Stomach (tissue), 9 donors: Measurements from ENCODE around the gene URB1. TPM values are rescaled to one million over a fixed set of nuclear protein-coding genes. Genes with fewer than 3 reads are reported as not detected.

Experiments used
- DNase-seq, 2 donors: peaks; one replicate each; pipeline versions ENCODE4 v3.0.0 to v3.0.0-alpha.2; 2013 to 2019
- H3K27ac ChIP-seq, 5 donors: fragments of 200-600 bp in 4 of 5; sonication (generic) in 4 of 5; one replicate each; pipeline ENCODE4 v1.5.1; 2013 to 2019; ENCODE audit warnings: mild to moderate bottlenecking in 1 of 5, moderate library complexity in 1 of 5
- H3K27me3 ChIP-seq, 3 donors: fragments of 200-600 bp; sonication (generic); one replicate each; pipeline ENCODE4 v1.5.1; 2017 to 2019; ENCODE audit warnings: mixed run types in 1 of 3
- H3K36me3 ChIP-seq, 4 donors: fragments of 200-600 bp; sonication (generic); 1 replicate in 3 of 4; 2 replicates in 1 of 4; pipeline ENCODE4 v1.5.1; 2016 to 2019
- H3K4me1 ChIP-seq, 4 donors: fragments of 200-600 bp; sonication (generic); one replicate each; pipeline ENCODE4 v1.5.1; 2016 to 2019
- H3K4me3 ChIP-seq, 4 donors: fragments of 200-600 bp; sonication (generic) in 3 of 4; one replicate each; pipeline ENCODE4 v1.5.1; 2016 to 2019; ENCODE audit warnings: mild to moderate bottlenecking in 1 of 4
- H3K9me3 ChIP-seq, 4 donors: fragments of 200-600 bp; sonication (generic); one replicate each; pipeline ENCODE4 v1.5.1; 2016 to 2019
- CTCF ChIP-seq, 7 experiments: fragments of 450-650 bp in 4 of 7; fragments of 200-600 bp in 3 of 7; sonication (generic) in 3 of 7; IDR thresholded peaks; one replicate each; pipeline ENCODE4 v1.5.1; 2016 to 2019; ENCODE audit warnings: antibody characterized with exemption in 7 of 7, control low read depth in 2 of 7, mild to moderate bottlenecking in 1 of 7
- EP300 ChIP-seq: sonication (generic); formaldehyde crosslinking; IDR thresholded peaks from one replicate; pipeline ENCODE4 v1.6.1; 2017; ENCODE audit warnings: antibody characterized with exemption
- POLR2A ChIP-seq, 4 donors: fragments of 450-650 bp; IDR thresholded peaks; one replicate each; pipeline ENCODE4 v1.6.1; 2016; ENCODE audit warnings: antibody characterized with exemption in 4 of 4, control low read depth in 2 of 4, mild to moderate bottlenecking in 1 of 4, moderate library complexity in 1 of 4
- POLR2AphosphoS5 ChIP-seq, 3 donors: sonication (generic); formaldehyde crosslinking; IDR thresholded peaks; one replicate each; pipeline ENCODE4 v1.6.1; 2016; ENCODE audit warnings: antibody characterized with exemption in 3 of 3
- WGBS, 5 donors: extraction: QIAGEN DNeasy Blood & Tissue Kit in 3 of 5; methylation state at CpG; one replicate each; pipeline versions ENCODE4 v1.1.5 to v1.1.7; 2013 to 2018; 5-methylcytosine and 5-hydroxymethylcytosine counted together
- intact Hi-C: fragments of 100-400 bp; cut with DNase I; formaldehyde crosslinking; loops from one replicate; pipeline ENCODE4 v1.15.1; 2023; ENCODE audit warnings: low total_unique reads
- polyA plus RNA-seq, 3 donors: library from polyadenylated mRNA; stranded (reverse); fragments of 200-250 nt; gene quantifications; one replicate each; pipeline ENCODE4 v1.2.3, GENCODE V29; 2013
- total RNA-seq, 5 donors: library from RNA; depleted of rRNA; stranded (reverse); fragments of >200 nt; gene quantifications; one replicate each; pipeline versions ENCODE4 v1.1.0 to v1.2.3, GENCODE V29; 2014 to 2016
- donor health status: healthy with polysubstance abuse.
- donor health status: Bipolar disorder and iron deficiency.
- donor health status: healthy.

The URB1 gene
- total and polyA plus RNA-seq, 8 donors, result 1.2 to 16.3 (median 10.2) TPM

- Histone ChIP-seq H3K27me3 (no peaks in the 10 kb centered on the region), H3K4me3 (no peak overlapping the region), H3K4me1 (no peaks in the 10 kb centered on the region), H3K36me3 (peaks cover 0 to 8% (median 0%) of the 10 kb centered on the region in 4 donors), H3K27ac (no peak overlapping the region), H3K9me3 (no peaks in the 10 kb centered on the region)
- no peak for DNase-seq
- TF ChIP-seq POLR2AphosphoS5 (IDR thresholded peaks at IDR 0.05) (no peak), POLR2A (IDR thresholded peaks at IDR 0.05) (no peak), EP300 (no peak), CTCF (IDR thresholded peaks at IDR 0.05) (no peak)
- intact Hi-C loops, result no loop called here
- 93 to 95% (median 93%) methylated on average over 7 of the region's 7 CpGs for WGBS, 5 donors
Observed at GRCh38 chr21:32297449-32297848, 95.4 kb downstream of the URB1 start.

GRCh38 chr21:32285476-32285875 is 107.3 kb downstream of the URB1 start:
- peaks cover 0 to 7% (median 3%) of the 10 kb centered on the region in 4 donors for H3K36me3 ChIP-seq
- no peaks in the 10 kb centered on the region for H3K9me3 ChIP-seq
- no peak overlapping the region for H3K4me3 ChIP-seq
- no peaks in the 10 kb centered on the region for H3K4me1 ChIP-seq
- intact Hi-C loops, result no loop called here
- H3K27me3 ChIP-seq, result no peaks in the 10 kb centered on the region
- H3K27ac ChIP-seq, result no peak overlapping the region
- 92 to 98% (median 96%) methylated on average over 4 of the region's 4 CpGs for whole genome bisulfite sequencing, 5 donors
- TF ChIP-seq EP300, result no peak
- no peak for TF ChIP-seq POLR2AphosphoS5 (IDR thresholded peaks at IDR 0.05)
- no peak for TF ChIP-seq POLR2A (IDR thresholded peaks at IDR 0.05)
- TF ChIP-seq CTCF (IDR thresholded peaks at IDR 0.05), result no peak
- DNase-seq, result no peak

- H3K4me3 ChIP-seq, result no peak overlapping the region
- WGBS, 5 donors, result 77 to 86% (median 81%) methylated on average over 6 of the region's 6 CpGs
- intact Hi-C loops, result no loop called here
- no peak overlapping the region for H3K27ac ChIP-seq
- H3K36me3 ChIP-seq, result peaks cover 0 to 7% (median 3%) of the 10 kb centered on the region in 4 donors
- no peaks in the 10 kb centered on the region for H3K9me3 ChIP-seq
- no peak for TF ChIP-seq POLR2AphosphoS5 (IDR thresholded peaks at IDR 0.05)
- TF ChIP-seq POLR2A (IDR thresholded peaks at IDR 0.05), result no peak
- no peak for TF ChIP-seq CTCF (IDR thresholded peaks at IDR 0.05)
- no peak for TF ChIP-seq EP300
- H3K27me3 ChIP-seq, result no peaks in the 10 kb centered on the region
- H3K4me1 ChIP-seq, result peaks cover 5 to 19% (median 16%) of the 10 kb centered on the region in 4 donors
- no peak for DNase-seq
Observed at GRCh38 chr21:32282992-32283391, 109.8 kb downstream of the URB1 start.

GRCh38 chr21:32281531-32281930 is 111.3 kb downstream of the URB1 start:
- Histone ChIP-seq H3K4me3 (no peak overlapping the region), H3K9me3 (no peaks in the 10 kb centered on the region), H3K4me1 (peaks cover 5 to 25% (median 21%) of the 10 kb centered on the region in 4 donors), H3K27ac (no peak overlapping the region), H3K27me3 (no peaks in the 10 kb centered on the region), H3K36me3 (peaks cover 0 to 7% (median 3%) of the 10 kb centered on the region in 4 donors)
- no peak for TF ChIP-seq CTCF (IDR thresholded peaks at IDR 0.05)
- WGBS, 5 donors, result 90 to 94% (median 91%) methylated on average over 7 of the region's 7 CpGs
- intact Hi-C loops, result no loop called here
- no peak for DNase-seq
